Testis (tissue), 3 donors: ENCODE data around the gene TJP1. TPM values are rescaled to one million over a fixed set of nuclear protein-coding genes. Genes with fewer than 3 reads are reported as not detected.

ENCODE experiments used
- DNase-seq: peaks from one replicate; pipeline ENCODE4 v3.0.0-alpha.2; 2019
- H3K27ac ChIP-seq, 2 donors: fragments of 200-600 bp; sonication (generic); one replicate each; pipeline ENCODE4 v1.5.1; 2019
- H3K27me3 ChIP-seq: fragments of 200-600 bp; sonication (generic); one replicate; pipeline ENCODE4 v1.5.1; 2019
- H3K36me3 ChIP-seq: fragments of 200-600 bp; sonication (generic); one replicate; pipeline ENCODE4 v1.5.1; 2017; ENCODE audit warnings: low read depth; ENCODE audit errors: missing control alignments
- H3K4me1 ChIP-seq: fragments of 200-600 bp; sonication (generic); one replicate; pipeline ENCODE4 v1.5.1; 2019
- H3K4me3 ChIP-seq, 2 donors: fragments of 200-600 bp; sonication (generic); one replicate each; pipeline ENCODE4 v1.5.1; 2017 to 2019
- H3K9me3 ChIP-seq: fragments of 200-600 bp; sonication (generic); one replicate; pipeline ENCODE4 v1.5.1; 2017
- CTCF ChIP-seq, 3 experiments: fragments of 450-650 bp in 2 of 3; fragments of 200-600 bp in 1 of 3; sonication (generic) in 1 of 3; IDR thresholded peaks; one replicate each; pipeline ENCODE4 v1.5.1; 2016 to 2019; ENCODE audit warnings: antibody characterized with exemption in 3 of 3, mild to moderate bottlenecking in 2 of 3, moderate library complexity in 1 of 3
- POLR2A ChIP-seq: fragments of 450-650 bp; IDR thresholded peaks from one replicate; pipeline ENCODE4 v1.6.1; 2017; ENCODE audit warnings: antibody characterized with exemption, mild to moderate bottlenecking, moderate library complexity
- WGBS, 2 donors: methylation state at CpG; one replicate each; pipeline ENCODE4 v1.1.5; 2018; 5-methylcytosine and 5-hydroxymethylcytosine counted together
- intact Hi-C: fragments of 100-400 bp; cut with DNase I; formaldehyde crosslinking; loops from one replicate; pipeline ENCODE4 v1.15.1; 2023; ENCODE audit warnings: low total_unique reads
- polyA plus RNA-seq: library from polyadenylated mRNA; stranded (reverse); fragments of 350-450 nt; fragmentation: Illumina TruSeq; extraction: RNeasy Lipid Tissue Mini Kit (QIAGEN cat#74804); gene quantifications from one replicate; pipeline ENCODE4 v1.2.3, GENCODE V29; 2014; ENCODE audit warnings: low read depth, low replicate concordance; ENCODE audit not compliant: insufficient read depth
- total RNA-seq, 2 donors: library from RNA; depleted of rRNA; stranded (reverse); fragments of >200 nt; gene quantifications; one replicate each; pipeline ENCODE4 v1.2.3, GENCODE V29; 2016

The TJP1 gene
- total and polyA plus RNA-seq, 3 donors from 2014 or later: 102 to 315 (median 255) TPM

- peaks cover 19% of the 10 kb centered on the region for H3K4me1 ChIP-seq
- H3K27ac ChIP-seq: no peak overlapping the region
- TF ChIP-seq CTCF (IDR thresholded peaks at IDR 0.05) (no peak), POLR2A (no peak)
- H3K4me3 ChIP-seq: no peak overlapping the region
- H3K27me3 ChIP-seq: no peaks in the 10 kb centered on the region
- H3K9me3 ChIP-seq: no peaks in the 10 kb centered on the region
- no peak for DNase-seq
- WGBS, 2 donors: 83 to 87% methylated on average over 2 of the region's 2 CpGs
- no peaks in the 10 kb centered on the region for H3K36me3 ChIP-seq
- intact Hi-C loops: no loop called here
Observed at GRCh38 chr15:29770796-29771195, 51.5 kb downstream of the TJP1 start.

- H3K36me3 ChIP-seq: no peaks in the 10 kb centered on the region
- intact Hi-C loops: no loop called here
- H3K27me3 ChIP-seq: no peaks in the 10 kb centered on the region
- no peak for DNase-seq
- no peaks in the 10 kb centered on the region for H3K9me3 ChIP-seq
- TF ChIP-seq POLR2A: no peak
- no peak for TF ChIP-seq CTCF (IDR thresholded peaks at IDR 0.05)
- 38 to 51% methylated on average over 8 of the region's 8 CpGs for WGBS, 2 donors
- H3K4me1 ChIP-seq: peaks cover 12% of the 10 kb centered on the region
- H3K27ac ChIP-seq: peak overlapping the region in 1 of 2 donors; percentile 4
- H3K4me3 ChIP-seq: no peak overlapping the region
Observed at GRCh38 chr15:29765898-29766527, 56.3 kb downstream of the TJP1 start.

GRCh38 chr15:29765234-29765841, 56.9 kb downstream of the TJP1 start:
- H3K36me3 ChIP-seq: no peaks in the 10 kb centered on the region

GRCh38 chr15:29759596-29759995, 62.7 kb downstream of the TJP1 start:
- WGBS, 2 donors: 93 to 99% methylated on average over 2 of the region's 2 CpGs
- Histone ChIP-seq H3K4me3 (no peak overlapping the region), H3K9me3 (no peaks in the 10 kb centered on the region), H3K36me3 (no peaks in the 10 kb centered on the region), H3K4me1 (peaks cover 5% of the 10 kb centered on the region), H3K27ac (no peak overlapping the region), H3K27me3 (no peaks in the 10 kb centered on the region)
- intact Hi-C loops: no loop called here
- TF ChIP-seq CTCF (IDR thresholded peaks at IDR 0.05): no peak
- DNase-seq: no peak

More at GRCh38 chr15:29765234-29765841, 56.9 kb downstream of the TJP1 start:
- Histone ChIP-seq H3K4me1 (peaks cover 12% of the 10 kb centered on the region), H3K27ac (no peak overlapping the region), H3K27me3 (no peaks in the 10 kb centered on the region), H3K4me3 (no peak overlapping the region), H3K9me3 (no peaks in the 10 kb centered on the region)
- TF ChIP-seq POLR2A (no peak), CTCF (IDR thresholded peaks at IDR 0.05) (no peak)
- DNase-seq: no peak
- intact Hi-C loops: no loop called here
- 82 to 88% methylated on average over 3 of the region's 3 CpGs for WGBS, 2 donors
